GM10248 (cell line): Measurements from ENCODE around the gene TXNDC17.
"Not testable (repeated sequence)": the region's sequence is repeated elsewhere in the genome, so short reads cannot be mapped to it uniquely, and the experiment has no call there.

Source experiments
- CTCF ChIA-PET: fragments of 300-600 bp; sonication (Branson Sonifier 250); formaldehyde crosslinking; extraction: SDS; loops from one replicate; lab custom pipeline; 2021; ENCODE audit warnings: antibody characterized with exemption; lab: Yijun Ruan, JAX
- POLR2A ChIA-PET: fragments of 350-650 bp; sonication (Branson Sonifier 250); formaldehyde crosslinking; extraction: SDS; loops from one replicate; lab custom pipeline; 2020; ENCODE audit warnings: antibody characterized with exemption; lab: Yijun Ruan, JAX
- DNase-seq: peaks from one replicate; pipeline ENCODE4 v3.0.0; 2012; ENCODE audit errors: extremely low spot score
- CTCF ChIP-seq: IDR thresholded peaks from 2 replicates; pipeline ENCODE4 v1.5.1; 2012; ENCODE audit warnings: mild to moderate bottlenecking, low read depth; ENCODE audit errors: extremely low read depth, missing control alignments, control extremely low read depth

TXNDC17 gene

GRCh38 chr17:6640536-6641246 is at the start of gene TXNDC17, which contains the start of gene KIAA0753:
Gene TXNDC17, plus strand, starts transcription at chr17:6641060. Its CDS starts 23 bp downstream, at chr17:6641083.
Gene KIAA0753, minus strand, starts transcription at chr17:6640711. Its CDS starts 5,608 bp downstream, at chr17:6635103.
- no peak for TF ChIP-seq CTCF
- ChIA-PET POLR2A (no interaction called here), CTCF (interaction anchor here (1.4 to 2.1 kb wide), 2 partner anchors 10 to 203 kb away, joined by 3 to 6 read pairs; partner anchors contain the start of genes C17orf100 and MED31)
- DNase-seq = peak; percentile 93

- POLR2A ChIA-PET = no interaction called here
- no peak for TF ChIP-seq CTCF
- CTCF ChIA-PET = interaction anchor here (1.1 kb wide), 1 partner anchor 8 kb away, joined by 3 read pairs; no protein-coding TSS in a partner anchor
- DNase-seq = no peak
Measured at GRCh38 chr17:6591599-6592158, 49.2 kb upstream of the TXNDC17 start.

GRCh38 chr17:6592173-6592572 is 48.7 kb upstream of the TXNDC17 start:
- DNase-seq = no peak
- no peak for TF ChIP-seq CTCF
- CTCF ChIA-PET = no interaction called here
- POLR2A ChIA-PET = no interaction called here

- POLR2A ChIA-PET = not testable (repeated sequence)
Measured at GRCh38 chr17:6593371-6593770, 47.5 kb upstream of the TXNDC17 start.

GRCh38 chr17:6596081-6596480 is 44.8 kb upstream of the TXNDC17 start:
- ChIA-PET POLR2A (no interaction called here), CTCF (no interaction called here)
- DNase-seq = no peak
- TF ChIP-seq CTCF = no peak

More at GRCh38 chr17:6593371-6593770, 47.5 kb upstream of the TXNDC17 start:
- DNase-seq, CTCF ChIA-PET: not testable (repeated sequence)

GRCh38 chr17:6596511-6596910 is 44.3 kb upstream of the TXNDC17 start:
- TF ChIP-seq CTCF = no peak
- ChIA-PET CTCF (no interaction called here), POLR2A (no interaction called here)
- DNase-seq = no peak

GRCh38 chr17:6596941-6597340 is 43.9 kb upstream of the TXNDC17 start:
- DNase-seq = no peak
- CTCF ChIA-PET = no interaction called here
- no peak for TF ChIP-seq CTCF
- POLR2A ChIA-PET = no interaction called here
